Stimulated activated CD4-positive, alpha-beta T cell treated with anti-CD3 and anti-CD28 coated beads, Interleukin-12 subunit alpha, Interleukin-12 subunit beta, amount 100 ng/mL, for 48 hours (primary cell): ENCODE results near the gene LYG2.
"Not testable (repeated sequence)": the region's sequence is repeated elsewhere in the genome, so short reads cannot be mapped to it uniquely, and the experiment has no call there.

Source experiments
- DNase-seq, 3 donors: peaks; one replicate each; pipeline ENCODE4 v3.0.0-alpha.2; 2020; ENCODE audit warnings: low read depth in 2 of 3, low spot score in 1 of 3

LYG2 gene

DNA sequence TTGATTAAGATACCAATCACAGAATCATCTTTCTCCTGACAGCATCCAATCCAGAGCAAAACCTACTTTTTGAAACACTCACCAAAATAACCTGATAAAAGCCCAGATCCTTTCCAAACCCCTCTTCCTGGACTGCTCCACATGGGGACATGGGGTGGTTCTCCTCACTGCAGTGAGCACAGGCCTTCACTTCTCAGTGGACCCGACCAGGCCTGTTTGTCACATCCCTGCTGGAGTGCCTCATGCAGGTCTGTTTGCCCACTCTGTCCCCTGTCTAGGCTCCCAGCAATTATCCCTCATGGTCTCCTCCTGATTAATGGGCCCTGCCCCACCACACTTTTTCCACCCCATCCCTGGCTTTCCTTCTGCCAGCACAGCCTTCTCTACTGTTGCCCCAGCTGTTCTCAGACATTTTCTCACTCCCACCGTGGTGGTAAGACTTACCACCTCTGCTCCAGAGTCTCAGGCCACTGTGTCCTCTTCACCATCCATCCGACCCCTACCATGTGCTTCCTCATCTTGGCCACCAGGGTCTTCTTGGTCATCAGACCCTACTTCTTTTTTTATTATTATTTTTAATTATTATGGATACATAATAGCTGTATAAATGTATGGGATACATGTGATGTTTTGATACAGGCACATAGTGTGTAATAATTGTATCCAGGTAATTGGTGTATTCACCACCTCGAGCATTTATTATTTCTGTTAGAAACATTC lies 53.3 kb downstream of the LYG2 start:
- DNase-seq, result no peak

GRCh38 chr2:99200076-99200800 lies 55.2 kb downstream of the LYG2 start:
- no peak for DNase-seq

- DNase-seq, result no peak
Observed at GRCh38 chr2:99198103-99198841, 57.2 kb downstream of the LYG2 start.

GRCh38 chr2:99192364-99192763 lies 63.1 kb downstream of the LYG2 start:
- not testable (repeated sequence) for DNase-seq
